Heart right ventricle (tissue), 16 donors: Measurements from ENCODE around the gene MX2. TPM values are rescaled to one million over a fixed set of nuclear protein-coding genes. Genes with fewer than 3 reads are reported as not detected.

Source experiments
- ATAC-seq, 8 donors: fragments of 200-7000 bp; cut with Tn5 transposase; one replicate each; pipeline ENCODE4 v1.9.1; 2020; ENCODE audit warnings: mild to moderate bottlenecking in 8 of 8, moderate library complexity in 8 of 8, moderate number of reproducible peaks in 1 of 8
- DNase-seq, 2 donors: peaks; one replicate each; pipeline ENCODE4 v3.0.0-alpha.2; 2020
- H3K27ac ChIP-seq, 10 donors: fragments of 200-600 bp; sonication (generic) in 2 of 10; one replicate each; pipeline versions ENCODE4 v1.5.0 to v1.8.0; 2020 to 2022; ENCODE audit warnings: mild to moderate bottlenecking in 3 of 10
- H3K27me3 ChIP-seq, 7 donors: fragments of 200-600 bp; one replicate each; pipeline ENCODE4 v1.8.0; 2021 to 2022; ENCODE audit warnings: mild to moderate bottlenecking in 2 of 7
- H3K36me3 ChIP-seq, 9 donors: fragments of 200-600 bp; sonication (generic) in 1 of 9; one replicate each; pipeline versions ENCODE4 v1.5.0 to v1.8.0; 2020 to 2022; ENCODE audit warnings: mild to moderate bottlenecking in 2 of 9
- H3K4me1 ChIP-seq, 9 donors: fragments of 200-600 bp; sonication (generic) in 1 of 9; one replicate each; pipeline versions ENCODE4 v1.5.0 to v1.8.0; 2020 to 2022; ENCODE audit warnings: mild to moderate bottlenecking in 4 of 9
- H3K4me3 ChIP-seq, 10 donors: fragments of 200-600 bp; sonication (generic) in 2 of 10; one replicate each; pipeline versions ENCODE4 v1.5.0 to v1.8.0; 2020 to 2022; ENCODE audit warnings: mild to moderate bottlenecking in 7 of 10, moderate library complexity in 2 of 10
- H3K9me3 ChIP-seq, 11 donors: fragments of 200-600 bp in 10 of 11; sonication (generic) in 2 of 11; one replicate each; pipeline versions ENCODE4 v1.5.0 to v1.8.0; 2013 to 2022; ENCODE audit warnings: mild to moderate bottlenecking in 2 of 11, control low read depth in 1 of 11, moderate library complexity in 1 of 11
- CTCF ChIP-seq, 9 donors: fragments of 200-600 bp; sonication (generic) in 2 of 9; IDR thresholded peaks; one replicate each; pipeline versions ENCODE4 v1.5.0 to v1.8.0; 2021 to 2022; ENCODE audit warnings: antibody characterized with exemption in 9 of 9, mild to moderate bottlenecking in 5 of 9, moderate library complexity in 1 of 9
- WGBS, 2 donors: extraction: QIAGEN DNeasy Blood & Tissue Kit; methylation state at CpG; one replicate each; pipeline ENCODE4 v1.1.7; 2013; ENCODE audit warnings: inconsistent platforms in 1 of 2; 5-methylcytosine and 5-hydroxymethylcytosine counted together
- intact Hi-C, 10 donors: fragments of 100-400 bp; cut with DNase I; formaldehyde crosslinking; loops; one replicate each; pipeline versions ENCODE4 v1.11.1 to v1.14.2; 2022
- polyA plus RNA-seq, 2 donors: library from polyadenylated mRNA; stranded (reverse); fragments of 200-250 nt; gene quantifications; one replicate each; pipeline ENCODE4 v1.2.3, GENCODE V29; 2013
- total RNA-seq, 10 donors: library from RNA; stranded (reverse); fragmentation: NEBNext Ultra II Directional in 3 of 10; extraction: Animal tissue kit (Norgen Biotek cat#: 25700) in 3 of 10; gene quantifications; one replicate each; pipeline versions ENCODE4 v1.2.1 to v1.2.4, GENCODE V29; 2021 to 2023
- donor health status: Arrhythmogenic right ventricular cardiomyopathy.
- donor health status: ischemic (EF 13 %, LVEDD 7.1; RV severe dilation, severe dysfunction).
- donor health status: healthy with polysubstance abuse.
- donor health status: DM: no; HTN: yes; CAD: no.
- donor health status: DM: no; HTN: no; CAD: no.
- donor health status: ischemic (EF 25% LVEDD 6.9; RV normal size, moderate dysfunction).
- donor health status: ischemic (EF 25% LVEDD 5.7; RV mildly dilated, moderate dysfunction).
- donor health status: healthy.
- donor health status: DM: yes; HTN: yes; CAD: no.
- donor health status: Ischemic cardiomyopathy.
- donor health status: ischemic (EF 35%, LVEDD 5.7; RV mildly dilated, moderate dysfunction).
- donor health status: nonischemic (EF 11% LVEDD 7.7; RV severe dilation, severe dysfunction).
- donor health status: DM: yes; HTN: yes; CAD: no.
- donor health status: PGD.
- donor health status: ischemic (EF 29% LVEDD 5.4; RV normal size, mild dysfunction).
- donor health status: nonischemic (EF 23%, LVEDD 6.1; RV moderate dilation, normal function).

The MX2 gene
- total and polyA plus RNA-seq, 12 donors: 3.0 to 22.9 (median 6.6) TPM

- Histone ChIP-seq H3K27ac (no peak overlapping the region), H3K27me3 (peaks cover 17 to 59% (median 50%) of the 10 kb centered on the region in 7 donors), H3K4me1 (peaks cover 3 to 13% (median 10%) of the 10 kb centered on the region in 9 donors), H3K4me3 (no peak overlapping the region), H3K36me3 (no peaks in the 10 kb centered on the region), H3K9me3 (no peaks in the 10 kb centered on the region)
- ATAC-seq (no peak), DNase-seq (no peak)
- intact Hi-C loops: no loop called here
- no peak for TF ChIP-seq CTCF (IDR thresholded peaks at IDR 0.05)
- WGBS, 2 donors: 76 to 81% methylated on average over 7 of the region's 7 CpGs
Observed at GRCh38 chr21:41319273-41319672, 42.6 kb upstream of the MX2 start.

- peaks cover 8 to 40% (median 33%) of the 10 kb centered on the region in 7 donors for H3K27me3 ChIP-seq
- no peak for TF ChIP-seq CTCF (IDR thresholded peaks at IDR 0.05)
- H3K4me1 ChIP-seq: peaks cover 2 to 9% (median 6%) of the 10 kb centered on the region in 9 donors
- no peak overlapping the region for H3K4me3 ChIP-seq
- intact Hi-C loops: no loop called here
- ATAC-seq: peak in 1 of 8 donors; percentile 20
- no peaks in the 10 kb centered on the region for H3K9me3 ChIP-seq
- no peaks in the 10 kb centered on the region for H3K36me3 ChIP-seq
- H3K27ac ChIP-seq: no peak overlapping the region
- no peak for DNase-seq
- 87 to 88% methylated on average over 20 of the region's 20 CpGs for WGBS, 2 donors
Observed at GRCh38 chr21:41321211-41321907, 40.5 kb upstream of the MX2 start.

DNA sequence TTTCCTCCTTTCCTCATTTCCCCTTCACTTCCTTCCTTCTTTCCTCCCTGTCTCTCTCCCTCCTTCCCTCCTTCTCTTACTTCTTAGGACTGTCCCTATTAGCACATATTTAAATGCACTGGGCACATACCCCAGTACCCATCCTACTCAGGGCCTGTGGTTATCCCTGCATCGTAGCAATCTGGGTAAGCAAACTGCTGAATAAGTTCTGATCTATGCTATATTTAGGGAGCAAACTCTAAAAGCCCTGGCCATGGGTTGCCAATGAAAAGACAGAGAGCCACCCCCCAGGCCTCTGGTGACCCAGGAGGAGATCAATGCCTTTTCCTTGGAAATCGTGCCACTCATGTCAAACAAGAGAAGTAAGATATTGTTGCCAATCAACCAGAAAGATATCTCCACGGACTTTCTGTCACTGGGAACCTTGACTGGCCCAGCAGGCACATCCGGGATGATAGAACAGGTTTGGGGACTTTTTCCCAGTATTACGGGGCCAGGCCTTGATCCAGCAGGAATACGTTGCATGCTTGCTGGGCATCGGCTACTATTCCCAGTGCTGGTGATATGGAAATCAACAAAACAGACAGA lies 39.8 kb upstream of the MX2 start:
- Histone ChIP-seq H3K36me3 (no peaks in the 10 kb centered on the region), H3K27ac (no peak overlapping the region), H3K27me3 (peaks cover 1 to 34% (median 26%) of the 10 kb centered on the region in 7 donors), H3K4me1 (peaks cover 0 to 2% (median 0%) of the 10 kb centered on the region in 9 donors), H3K4me3 (no peak overlapping the region), H3K9me3 (no peaks in the 10 kb centered on the region)
- TF ChIP-seq CTCF (IDR thresholded peaks at IDR 0.05): no peak
- intact Hi-C loops: no loop called here
- ATAC-seq: no peak
- no peak for DNase-seq
- 81 to 89% methylated on average over 7 of the region's 7 CpGs for WGBS, 2 donors

DNA sequence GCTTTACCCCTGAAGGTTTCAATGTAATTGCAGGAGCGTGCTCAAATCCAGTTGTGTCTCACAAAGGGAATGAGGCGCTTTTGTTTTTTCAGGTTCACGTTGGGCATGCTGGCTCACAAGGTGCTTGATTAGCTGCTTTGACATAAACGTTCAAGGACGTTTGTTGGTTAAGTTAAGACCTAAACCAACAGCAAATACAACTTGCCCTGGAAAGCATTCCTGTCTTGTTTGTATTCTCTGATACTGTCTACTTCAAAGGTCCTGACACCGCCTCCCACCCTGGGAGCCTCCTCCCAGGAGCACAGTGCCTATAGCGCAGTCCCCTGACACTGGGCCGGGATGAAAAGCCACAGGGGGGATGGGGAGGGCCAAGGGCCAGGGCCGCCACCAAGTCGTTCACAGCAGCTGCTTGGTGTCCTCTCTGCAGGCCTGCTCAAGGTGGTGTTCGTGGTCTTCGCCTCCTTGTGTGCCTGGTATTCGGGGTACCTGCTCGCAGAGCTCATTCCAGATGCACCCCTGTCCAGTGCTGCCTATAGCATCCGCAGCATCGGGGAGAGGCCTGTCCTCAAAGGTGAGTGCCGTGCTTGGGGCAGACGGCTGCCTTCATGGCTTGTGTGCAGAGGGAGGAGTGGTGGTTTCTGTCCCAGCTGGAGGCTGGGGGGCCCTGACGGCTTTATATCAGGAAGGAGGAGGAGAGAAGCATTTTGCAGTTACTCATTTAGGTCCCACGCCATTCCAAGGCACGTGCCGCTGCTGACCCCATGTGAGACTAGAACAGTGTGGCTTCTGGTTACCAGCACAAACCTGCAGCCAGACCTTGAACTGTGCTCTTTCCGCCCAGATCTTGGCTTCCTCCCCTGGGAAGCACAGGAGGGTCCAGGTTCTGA lies 39.1 kb upstream of the MX2 start:
- 80 to 82% methylated on average over 23 of the region's 23 CpGs for WGBS, 2 donors
- no peak for DNase-seq
- Histone ChIP-seq H3K4me1 (no peaks in the 10 kb centered on the region), H3K27me3 (peaks cover 0 to 27% (median 19%) of the 10 kb centered on the region in 7 donors), H3K4me3 (no peak overlapping the region), H3K9me3 (no peaks in the 10 kb centered on the region), H3K36me3 (no peaks in the 10 kb centered on the region), H3K27ac (no peak overlapping the region)
- TF ChIP-seq CTCF (IDR thresholded peaks at IDR 0.05): no peak
- ATAC-seq: no peak
- intact Hi-C loops: no loop called here
